Measurements from ENCODE around the gene ANKRD11. TPM values are rescaled to one million over a fixed set of nuclear protein-coding genes. Genes with fewer than 3 reads are reported as not detected.
A peak's percentile ranks its signal among the peaks of the same experiment; 100 is the strongest.

ANKRD11 gene
- total RNA-seq, 1 donor = 97.4 TPM

GRCh38 chr16:89420204-89420603 lies 70.2 kb downstream of the ANKRD11 start:
- Histone ChIP-seq H3K27me3 (ENCODE audit: insufficient read depth, low read length) (no peaks in the 10 kb centered on the region), H3K4me1 (ENCODE audit: insufficient read depth, low read length) (peaks cover 35% of the 10 kb centered on the region), H4K20me1 (ENCODE audit: insufficient read depth, low read length) (peaks cover 89% of the 10 kb centered on the region), H3K36me3 (ENCODE audit: insufficient read depth, low read length) (peaks cover 22% of the 10 kb centered on the region), H3K79me2 (ENCODE audit: insufficient read depth, low read length) (peaks cover 97% of the 10 kb centered on the region), H3K9me3 (ENCODE audit: low read depth, low read length) (no peaks in the 10 kb centered on the region), H2AFZ (ENCODE audit: low read length) (no peak overlapping the region), H3K27ac (ENCODE audit: low read depth, low read length) (peak overlapping the region; percentile 1), H3K4me3 (ENCODE audit: insufficient read depth, low read length) (no peak overlapping the region), H3K4me2 (ENCODE audit: insufficient read depth, low read length) (no peak overlapping the region)
- TF ChIP-seq CTCF (IDR thresholded peaks at IDR 0.05; ENCODE audit: extremely low read depth, low read depth, low read length) = no peak
- DNase-seq (ENCODE audit: insufficient read length, low spot score, missing footprints) = no peak

- TF ChIP-seq CTCF (IDR thresholded peaks at IDR 0.05; ENCODE audit: extremely low read depth, low read depth, low read length) = no peak
- no peaks in the 10 kb centered on the region for H3K9me3 ChIP-seq (ENCODE audit: low read depth, low read length)
- H3K79me2 ChIP-seq (ENCODE audit: insufficient read depth, low read length) = peaks cover 96% of the 10 kb centered on the region
- H3K27me3 ChIP-seq (ENCODE audit: insufficient read depth, low read length) = no peaks in the 10 kb centered on the region
- H3K27ac ChIP-seq (ENCODE audit: low read depth, low read length) = no peak overlapping the region
- no peak for DNase-seq (ENCODE audit: insufficient read length, low spot score, missing footprints)
- peaks cover 88% of the 10 kb centered on the region for H4K20me1 ChIP-seq (ENCODE audit: insufficient read depth, low read length)
- H3K4me1 ChIP-seq (ENCODE audit: insufficient read depth, low read length) = peaks cover 29% of the 10 kb centered on the region
- no peak overlapping the region for H3K4me3 ChIP-seq (ENCODE audit: insufficient read depth, low read length)
- H2AFZ ChIP-seq (ENCODE audit: low read length) = no peak overlapping the region
- no peak overlapping the region for H3K4me2 ChIP-seq (ENCODE audit: insufficient read depth, low read length)
- peaks cover 20% of the 10 kb centered on the region for H3K36me3 ChIP-seq (ENCODE audit: insufficient read depth, low read length)
These were observed 72.0 kb downstream of the ANKRD11 start for GRCh38 chr16:89418352-89418751.

GRCh38 chr16:89417352-89417751 lies 73.0 kb downstream of the ANKRD11 start:
- no peak for TF ChIP-seq CTCF (IDR thresholded peaks at IDR 0.05; ENCODE audit: extremely low read depth, low read depth, low read length)
- peaks cover 87% of the 10 kb centered on the region for H4K20me1 ChIP-seq (ENCODE audit: insufficient read depth, low read length)
- H3K4me2 ChIP-seq (ENCODE audit: insufficient read depth, low read length) = no peak overlapping the region
- H3K4me3 ChIP-seq (ENCODE audit: insufficient read depth, low read length) = no peak overlapping the region
- H3K4me1 ChIP-seq (ENCODE audit: insufficient read depth, low read length) = peaks cover 27% of the 10 kb centered on the region
- no peak for DNase-seq (ENCODE audit: insufficient read length, low spot score, missing footprints)
- H3K36me3 ChIP-seq (ENCODE audit: insufficient read depth, low read length) = peaks cover 20% of the 10 kb centered on the region
- H3K79me2 ChIP-seq (ENCODE audit: insufficient read depth, low read length) = peaks cover 98% of the 10 kb centered on the region
- peak overlapping the region; percentile 33 for H3K27ac ChIP-seq (ENCODE audit: low read depth, low read length)
- H3K27me3 ChIP-seq (ENCODE audit: insufficient read depth, low read length) = no peaks in the 10 kb centered on the region
- H2AFZ ChIP-seq (ENCODE audit: low read length) = no peak overlapping the region
- H3K9me3 ChIP-seq (ENCODE audit: low read depth, low read length) = no peaks in the 10 kb centered on the region

GRCh38 chr16:89413811-89414585 lies 76.4 kb downstream of the ANKRD11 start:
- Histone ChIP-seq H2AFZ (ENCODE audit: low read length) (no peak overlapping the region), H3K4me1 (ENCODE audit: insufficient read depth, low read length) (peaks cover 43% of the 10 kb centered on the region), H4K20me1 (ENCODE audit: insufficient read depth, low read length) (peaks cover 90% of the 10 kb centered on the region), H3K4me3 (ENCODE audit: insufficient read depth, low read length) (no peak overlapping the region), H3K9me3 (ENCODE audit: low read depth, low read length) (no peaks in the 10 kb centered on the region), H3K27me3 (ENCODE audit: insufficient read depth, low read length) (no peaks in the 10 kb centered on the region), H3K4me2 (ENCODE audit: insufficient read depth, low read length) (no peak overlapping the region), H3K79me2 (ENCODE audit: insufficient read depth, low read length) (peaks cover 97% of the 10 kb centered on the region), H3K27ac (ENCODE audit: low read depth, low read length) (peak overlapping the region; percentile 35), H3K36me3 (ENCODE audit: insufficient read depth, low read length) (peaks cover 17% of the 10 kb centered on the region)
- DNase-seq (ENCODE audit: insufficient read length, low spot score, missing footprints) = no peak
- TF ChIP-seq CTCF (IDR thresholded peaks at IDR 0.05; ENCODE audit: extremely low read depth, low read depth, low read length) = no peak
